ENCODE results near the gene UBASH3A. TPM values are rescaled to one million over a fixed set of nuclear protein-coding genes. Genes with fewer than 3 reads are reported as not detected.

The UBASH3A gene
- total RNA-seq, 1 donor from 2014 or later: 6.4 TPM

DNA sequence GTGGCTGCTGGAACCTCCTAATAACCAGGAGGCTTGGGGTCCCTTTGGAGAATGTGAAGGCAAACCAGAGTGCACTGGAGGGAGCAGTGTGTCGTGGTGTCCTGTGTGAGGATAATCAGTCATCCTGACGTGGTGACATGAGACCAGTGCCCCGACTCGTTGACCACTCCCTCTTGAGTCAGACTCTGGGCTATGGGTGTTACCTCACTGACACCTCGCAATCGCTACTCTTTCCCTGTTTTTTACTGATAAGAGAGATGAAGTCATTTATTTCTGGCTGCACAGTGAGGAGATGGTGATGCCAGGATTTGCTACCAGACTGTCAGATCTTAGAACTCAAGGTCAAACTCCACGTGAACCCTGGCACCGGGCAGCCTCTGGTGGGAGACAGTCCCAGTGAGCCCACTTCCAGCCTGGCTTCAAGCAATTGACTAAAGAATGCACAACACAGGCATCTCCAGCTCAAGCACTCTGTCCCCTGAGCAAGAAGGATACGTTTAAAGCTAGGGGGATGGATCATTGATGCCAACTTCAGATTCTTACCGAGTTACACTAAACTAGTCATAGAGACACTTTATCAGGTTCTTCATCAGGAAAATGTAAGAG is 30.3 kb downstream of the UBASH3A start:
- Histone ChIP-seq H3K4me1 (no peaks in the 10 kb centered on the region), H3K9me3 (peaks cover 4% of the 10 kb centered on the region), H3K27ac (no peak overlapping the region), H3K4me3 (no peak overlapping the region), H3K27me3 (no peaks in the 10 kb centered on the region), H3K36me3 (no peaks in the 10 kb centered on the region)
- no peak for DNase-seq (ENCODE audit: extremely low spot score in 2 of 2)
- intact Hi-C loops (cut with DNase I): no loop called here
- TF ChIP-seq, protein P1, sequence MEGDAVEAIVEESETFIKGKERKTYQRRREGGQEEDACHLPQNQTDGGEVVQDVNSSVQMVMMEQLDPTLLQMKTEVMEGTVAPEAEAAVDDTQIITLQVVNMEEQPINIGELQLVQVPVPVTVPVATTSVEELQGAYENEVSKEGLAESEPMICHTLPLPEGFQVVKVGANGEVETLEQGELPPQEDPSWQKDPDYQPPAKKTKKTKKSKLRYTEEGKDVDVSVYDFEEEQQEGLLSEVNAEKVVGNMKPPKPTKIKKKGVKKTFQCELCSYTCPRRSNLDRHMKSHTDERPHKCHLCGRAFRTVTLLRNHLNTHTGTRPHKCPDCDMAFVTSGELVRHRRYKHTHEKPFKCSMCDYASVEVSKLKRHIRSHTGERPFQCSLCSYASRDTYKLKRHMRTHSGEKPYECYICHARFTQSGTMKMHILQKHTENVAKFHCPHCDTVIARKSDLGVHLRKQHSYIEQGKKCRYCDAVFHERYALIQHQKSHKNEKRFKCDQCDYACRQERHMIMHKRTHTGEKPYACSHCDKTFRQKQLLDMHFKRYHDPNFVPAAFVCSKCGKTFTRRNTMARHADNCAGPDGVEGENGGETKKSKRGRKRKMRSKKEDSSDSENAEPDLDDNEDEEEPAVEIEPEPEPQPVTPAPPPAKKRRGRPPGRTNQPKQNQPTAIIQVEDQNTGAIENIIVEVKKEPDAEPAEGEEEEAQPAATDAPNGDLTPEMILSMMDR (IDR thresholded peaks at IDR 0.05): no peak
- TF ChIP-seq POLR2AphosphoS5 (IDR thresholded peaks at IDR 0.05; ENCODE audit: insufficient read depth in 1 of 2, low read depth in 1 of 2): no peak
- TF ChIP-seq POLR2A (IDR thresholded peaks at IDR 0.05): no peak

DNA sequence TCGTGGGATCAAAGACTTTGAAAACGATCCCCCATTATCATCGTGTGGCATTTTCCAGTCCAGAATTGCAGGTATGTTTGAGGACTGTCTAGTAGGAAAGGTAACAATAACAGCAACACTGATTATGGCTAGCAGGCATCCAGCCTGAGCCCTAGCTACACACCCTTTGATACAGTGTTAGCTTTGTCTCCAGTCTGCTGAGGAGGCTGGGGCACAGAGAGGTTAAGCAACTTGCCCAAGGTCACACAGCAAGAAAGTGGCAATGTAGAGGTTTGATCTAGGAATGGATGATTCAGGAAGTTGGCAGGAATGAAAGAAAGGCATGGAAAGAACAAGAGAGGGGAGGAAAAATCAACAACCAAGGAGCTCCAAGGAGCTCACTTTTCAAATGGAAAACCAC is 31.2 kb downstream of the UBASH3A start:
- Histone ChIP-seq H3K4me3 (no peak overlapping the region), H3K36me3 (no peaks in the 10 kb centered on the region), H3K9me3 (peaks cover 4% of the 10 kb centered on the region), H3K27me3 (no peaks in the 10 kb centered on the region), H3K27ac (no peak overlapping the region), H3K4me1 (no peaks in the 10 kb centered on the region)
- DNase-seq (ENCODE audit: extremely low spot score in 2 of 2): no peak
- intact Hi-C loops (cut with DNase I): no loop called here
- no peak for TF ChIP-seq POLR2AphosphoS5 (IDR thresholded peaks at IDR 0.05; ENCODE audit: insufficient read depth in 1 of 2, low read depth in 1 of 2)
- TF ChIP-seq, protein P1 (IDR thresholded peaks at IDR 0.05): no peak
- TF ChIP-seq POLR2A (IDR thresholded peaks at IDR 0.05): no peak

DNA sequence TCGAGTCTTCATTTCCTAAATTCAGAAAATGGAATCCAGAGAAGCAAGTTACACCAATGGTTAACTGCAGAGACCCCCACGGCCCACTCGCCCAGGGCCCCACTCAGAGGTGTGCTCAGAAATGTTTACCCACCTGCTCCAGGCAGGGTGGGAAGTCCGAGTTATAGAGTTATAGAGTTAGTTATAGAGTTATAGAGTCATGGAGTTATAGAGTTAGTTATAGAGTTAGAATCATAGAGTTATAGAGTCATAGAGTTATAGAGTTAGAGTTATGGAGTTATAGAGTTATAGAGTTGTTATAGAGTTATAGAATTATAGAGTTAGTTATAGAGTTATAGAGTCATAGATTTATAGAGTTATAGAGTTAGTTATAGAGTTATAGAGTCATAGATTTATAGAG is 31.7 kb downstream of the UBASH3A start:
- TF ChIP-seq, protein P1 (IDR thresholded peaks at IDR 0.05): no peak
- TF ChIP-seq POLR2A (IDR thresholded peaks at IDR 0.05) (no peak), POLR2AphosphoS5 (IDR thresholded peaks at IDR 0.05; ENCODE audit: insufficient read depth in 1 of 2, low read depth in 1 of 2) (no peak)
- intact Hi-C loops (cut with DNase I): no loop called here
- Histone ChIP-seq H3K4me3 (no peak overlapping the region), H3K27me3 (no peaks in the 10 kb centered on the region), H3K9me3 (peaks cover 4% of the 10 kb centered on the region), H3K27ac (no peak overlapping the region), H3K4me1 (no peaks in the 10 kb centered on the region), H3K36me3 (no peaks in the 10 kb centered on the region)
- no peak for DNase-seq (ENCODE audit: extremely low spot score in 2 of 2)

DNA sequence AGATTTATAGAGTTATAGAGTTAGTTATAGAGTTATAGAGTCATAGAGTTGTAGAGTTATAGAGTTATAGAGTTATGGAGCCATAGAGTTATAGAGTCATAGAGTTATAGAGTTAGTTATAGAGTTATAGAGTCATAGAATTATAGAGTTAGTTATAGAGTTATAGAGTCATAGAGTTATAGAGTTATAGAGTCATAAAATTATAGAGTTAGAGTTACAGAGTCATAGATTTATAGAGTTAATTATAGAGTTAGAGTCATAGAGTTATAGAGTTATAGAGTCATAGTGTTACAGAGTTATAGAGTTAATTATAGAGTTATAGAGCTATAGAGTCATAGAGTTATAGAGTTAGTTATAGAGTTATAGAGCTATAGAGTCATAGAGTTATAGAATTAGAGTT is 32.1 kb downstream of the UBASH3A start:
- Histone ChIP-seq H3K4me3 (no peak overlapping the region), H3K4me1 (no peaks in the 10 kb centered on the region), H3K27ac (no peak overlapping the region), H3K27me3 (no peaks in the 10 kb centered on the region), H3K9me3 (peaks cover 4% of the 10 kb centered on the region), H3K36me3 (no peaks in the 10 kb centered on the region)
- intact Hi-C loops (cut with DNase I): no loop called here
- no peak for TF ChIP-seq POLR2AphosphoS5 (IDR thresholded peaks at IDR 0.05; ENCODE audit: insufficient read depth in 1 of 2, low read depth in 1 of 2)
- TF ChIP-seq POLR2A (IDR thresholded peaks at IDR 0.05): no peak
- TF ChIP-seq, protein P1 (IDR thresholded peaks at IDR 0.05): no peak
- DNase-seq (ENCODE audit: extremely low spot score in 2 of 2): no peak

DNA sequence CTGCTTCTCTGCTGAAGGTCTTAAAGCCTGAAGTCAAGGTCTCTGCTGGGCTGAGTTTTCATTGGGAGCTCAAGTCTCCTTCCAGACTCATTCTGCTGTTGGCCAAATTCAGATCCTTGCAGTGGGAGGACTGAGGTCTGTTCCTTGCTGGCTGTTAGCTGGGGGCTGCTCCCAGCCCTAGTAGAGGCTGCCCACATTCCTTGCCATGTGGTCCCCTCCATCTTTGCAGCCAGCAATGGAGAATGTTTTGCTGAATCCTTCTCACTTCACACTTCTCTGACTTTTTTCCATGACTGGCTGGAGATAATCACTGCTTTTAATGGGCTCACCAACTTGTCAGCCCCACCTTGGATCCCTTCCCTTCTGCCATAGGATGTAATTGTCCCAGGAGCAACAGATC is 33.2 kb downstream of the UBASH3A start:
- Histone ChIP-seq H3K4me3 (no peak overlapping the region), H3K27me3 (no peaks in the 10 kb centered on the region), H3K4me1 (no peaks in the 10 kb centered on the region), H3K9me3 (peaks cover 4% of the 10 kb centered on the region), H3K27ac (no peak overlapping the region), H3K36me3 (no peaks in the 10 kb centered on the region)
- intact Hi-C loops (cut with DNase I): no loop called here
- TF ChIP-seq POLR2A (IDR thresholded peaks at IDR 0.05): no peak
- TF ChIP-seq, protein P1 (IDR thresholded peaks at IDR 0.05): no peak
- TF ChIP-seq POLR2AphosphoS5 (IDR thresholded peaks at IDR 0.05; ENCODE audit: insufficient read depth in 1 of 2, low read depth in 1 of 2): no peak
- DNase-seq (ENCODE audit: extremely low spot score in 2 of 2): no peak
